Astrocyte of the cerebellum (primary cell): Measurements from ENCODE around the gene ELMOD3.
"Not testable (repeated sequence)": the region's sequence is repeated elsewhere in the genome, so short reads cannot be mapped to it uniquely, and the experiment has no call there.

Experiments
- DNase-seq: peaks from one replicate; pipeline ENCODE4 v3.0.0-alpha.2; 2011; ENCODE audit warnings: low read depth
- H3K4me3 ChIP-seq: 2 replicates; pipeline ENCODE4 v1.5.1; 2011; ENCODE audit warnings: mild to moderate bottlenecking, low read depth, low read length, moderate library complexity
- CTCF ChIP-seq: IDR thresholded peaks from 2 replicates; pipeline ENCODE4 v1.5.1; 2012; ENCODE audit warnings: low read length, low read depth, moderate library complexity, mild to moderate bottlenecking; ENCODE audit errors: missing control alignments
- in situ Hi-C: cut with HindIII; loops from 2 replicates; pipeline ENCODE4 v1.10.0; 2017; ENCODE audit warnings: low sequenced_read_pairs

ELMOD3 gene

GRCh38 chr2:85324639-85325465, 29.7 kb upstream of the ELMOD3 start:
- DNase-seq = no peak
- H3K4me3 ChIP-seq = peak overlapping the region; percentile 83

GRCh38 chr2:85325466-85325811, 29.1 kb upstream of the ELMOD3 start:
- no peak for TF ChIP-seq CTCF
- H3K4me3 ChIP-seq = peak overlapping the region; percentile 83
- DNase-seq = no peak
- in situ Hi-C loops = no loop called here

More at GRCh38 chr2:85324639-85325465, 29.7 kb upstream of the ELMOD3 start:
- in situ Hi-C loops = no loop called here
- TF ChIP-seq CTCF = no peak

GRCh38 chr2:85326406-85327159, 28.0 kb upstream of the ELMOD3 start:
- no peak for DNase-seq
- H3K4me3 ChIP-seq = peak overlapping the region; percentile 83
- TF ChIP-seq CTCF = no peak
- in situ Hi-C loops = no loop called here

- no peak for TF ChIP-seq CTCF
- peak overlapping the region; percentile 83 for H3K4me3 ChIP-seq
Observed at GRCh38 chr2:85327160-85327821, 27.3 kb upstream of the ELMOD3 start.

GRCh38 chr2:85327822-85328617, 26.5 kb upstream of the ELMOD3 start, which contains the start of gene TGOLN2:
Gene TGOLN2 (minus strand): TSS chr2:85327989. CDS start chr2:85327962, 27 bp downstream.
- no peak for TF ChIP-seq CTCF
- peak within 1 kb of the TSS; percentile 83 for H3K4me3 ChIP-seq
- DNase-seq = peak; percentile 66
- in situ Hi-C loops = no loop called here

More at GRCh38 chr2:85327160-85327821, 27.3 kb upstream of the ELMOD3 start:
- no peak for DNase-seq
- in situ Hi-C loops = no loop called here

DNA sequence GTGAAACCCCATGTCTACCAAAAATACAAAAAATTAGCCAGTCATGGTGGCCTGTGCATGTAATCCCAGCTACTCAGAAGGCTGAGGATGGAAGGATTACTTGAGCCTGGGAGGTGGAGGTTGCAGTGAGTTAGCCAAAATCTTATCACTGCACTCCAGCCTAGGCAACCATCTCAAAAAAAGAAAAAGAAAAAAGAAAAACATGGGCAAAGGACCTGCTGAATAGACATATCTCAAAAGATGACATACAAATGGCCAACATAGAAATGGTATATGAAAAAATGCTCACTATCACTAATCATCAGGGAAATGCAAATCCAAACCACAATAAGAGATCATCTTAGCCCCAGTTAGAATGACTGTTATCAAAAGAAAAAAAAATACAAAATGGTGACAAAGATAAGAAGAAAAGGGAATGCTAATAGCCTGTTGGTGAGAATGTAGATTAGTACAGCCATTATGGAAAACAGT, 25.4 kb upstream of the ELMOD3 start:
- no peak overlapping the region for H3K4me3 ChIP-seq
- DNase-seq = no peak
- TF ChIP-seq CTCF = no peak
- in situ Hi-C loops = no loop called here

- in situ Hi-C loops, H3K4me3 ChIP-seq, DNase-seq: not testable (repeated sequence)
Observed at GRCh38 chr2:85329701-85330100, 24.9 kb upstream of the ELMOD3 start.
